OCI-LY7 (cell line): ENCODE results near the gene METTL27. TPM values are rescaled to one million over a fixed set of nuclear protein-coding genes. Genes with fewer than 3 reads are reported as not detected.

Experiments used
- BruUV-seq: library from RNA; stranded (reverse); fragments of 400-500 nt; replicated peaks from 2 replicates; lab custom pipeline; 2021; lab: Mats Ljungman, UMichigan
- CTCF ChIA-PET: fragments of 300-600 bp; sonication (Branson Sonifier 250); formaldehyde crosslinking; loops from one replicate; lab custom pipeline; 2022; ENCODE audit warnings: antibody characterized with exemption; ENCODE audit not compliant: unreplicated experiment; lab: Charles Lee
- POLR2A ChIA-PET: fragments of 300-600 bp; sonication (Branson Sonifier 250); formaldehyde crosslinking; loops from one replicate; lab custom pipeline; 2022; ENCODE audit warnings: antibody characterized with exemption; lab: Charles Lee
- DNase-seq: peaks from one replicate; pipeline ENCODE4 v3.0.0-alpha.2; 2015; ENCODE audit warnings: low spot score
- H2AFZ ChIP-seq: fragments of 200-600 bp; sonication (generic), shearing (Covaris generic); 2 replicates; pipeline ENCODE4 v1.6.1; 2014; ENCODE audit warnings: mild to moderate bottlenecking, antibody characterized with exemption, low read length, moderate library complexity
- H3K27ac ChIP-seq: fragments of 200-600 bp; sonication (generic); 2 replicates; pipeline ENCODE4 v1.5.1; 2014; ENCODE audit warnings: mixed run types, low read depth, mild to moderate bottlenecking, moderate library complexity, low read length, inconsistent platforms; ENCODE audit not compliant: poor library complexity, severe bottlenecking
- H3K36me3 ChIP-seq: fragments of 200-600 bp; sonication (generic); 2 replicates; pipeline ENCODE4 v1.6.1; 2014; ENCODE audit warnings: mild to moderate bottlenecking, antibody characterized with exemption, low read length, moderate library complexity, mixed read lengths; ENCODE audit not compliant: insufficient read depth
- H3K4me1 ChIP-seq: fragments of 200-600 bp; sonication (generic); 2 replicates; pipeline ENCODE4 v1.5.1; 2014; ENCODE audit warnings: mild to moderate bottlenecking, low read length; ENCODE audit not compliant: insufficient read depth, poor library complexity, severe bottlenecking
- H3K4me2 ChIP-seq: fragments of 200-600 bp; sonication (generic); 2 replicates; pipeline ENCODE4 v1.6.1; 2014; ENCODE audit warnings: mild to moderate bottlenecking, low read length
- H3K4me3 ChIP-seq: fragments of 200-600 bp; sonication (generic); 2 replicates; pipeline ENCODE4 v1.5.1; 2014; ENCODE audit warnings: mild to moderate bottlenecking, low read depth, low read length; ENCODE audit not compliant: poor library complexity, severe bottlenecking
- H3K79me2 ChIP-seq: fragments of 200-600 bp; sonication (generic); 2 replicates; pipeline ENCODE4 v1.6.1; 2016; ENCODE audit warnings: low read depth, mild to moderate bottlenecking, low read length, moderate library complexity, mixed read lengths; ENCODE audit not compliant: insufficient read depth
- H3K9me2 ChIP-seq: fragments of 200-600 bp; sonication (generic); 2 replicates; pipeline ENCODE4 v1.6.1; 2016; ENCODE audit warnings: mild to moderate bottlenecking, low read length, mixed read lengths; ENCODE audit not compliant: insufficient read depth
- H3K9me3 ChIP-seq: fragments of 200-600 bp; sonication (generic); 2 replicates; pipeline ENCODE4 v1.6.1; 2014; ENCODE audit warnings: mild to moderate bottlenecking, mixed run types, low read length, mixed read lengths
- H4K20me1 ChIP-seq: fragments of 200-600 bp; sonication (generic); 2 replicates; pipeline ENCODE4 v1.6.1; 2014; ENCODE audit warnings: mild to moderate bottlenecking, antibody characterized with exemption, low read length, moderate library complexity, mixed read lengths; ENCODE audit not compliant: insufficient read depth
- EZH2phosphoT487 ChIP-seq: fragments of 200-600 bp; sonication (generic); IDR thresholded peaks from 2 replicates; pipeline ENCODE4 v1.6.1; 2018; ENCODE audit warnings: low read depth, borderline replicate concordance, mild to moderate bottlenecking, mixed run types, antibody characterized with exemption, low read length, moderate library complexity, mixed read lengths
- intact Hi-C: fragments of 100-400 bp; cut with micrococcal nuclease; formaldehyde crosslinking; loops from one replicate; pipeline ENCODE4 v1.10.0; 2022; ENCODE audit not compliant: unreplicated experiment
- total RNA-seq, 2 experiments: library from RNA; depleted of rRNA in 1 of 2; stranded (reverse); fragments of >200 nt in 1 of 2; shearing (Covaris generic) in 1 of 2; gene quantifications; 2 replicates each; pipeline ENCODE4 v1.2.3, GENCODE V29; 2014 to 2022
- TF ChIP-seq, protein P1 (sequence below): fragments of 200-600 bp; sonication (generic); conservative IDR thresholded peaks from 2 replicates; pipeline ENCODE4 v1.5.1; 2014; ENCODE audit warnings: mild to moderate bottlenecking, antibody characterized with exemption, low read length, moderate library complexity, mixed read lengths

METTL27 gene
- total RNA-seq, 2 experiments from 2014 or later = 0.92 to 2.1 TPM

DNA sequence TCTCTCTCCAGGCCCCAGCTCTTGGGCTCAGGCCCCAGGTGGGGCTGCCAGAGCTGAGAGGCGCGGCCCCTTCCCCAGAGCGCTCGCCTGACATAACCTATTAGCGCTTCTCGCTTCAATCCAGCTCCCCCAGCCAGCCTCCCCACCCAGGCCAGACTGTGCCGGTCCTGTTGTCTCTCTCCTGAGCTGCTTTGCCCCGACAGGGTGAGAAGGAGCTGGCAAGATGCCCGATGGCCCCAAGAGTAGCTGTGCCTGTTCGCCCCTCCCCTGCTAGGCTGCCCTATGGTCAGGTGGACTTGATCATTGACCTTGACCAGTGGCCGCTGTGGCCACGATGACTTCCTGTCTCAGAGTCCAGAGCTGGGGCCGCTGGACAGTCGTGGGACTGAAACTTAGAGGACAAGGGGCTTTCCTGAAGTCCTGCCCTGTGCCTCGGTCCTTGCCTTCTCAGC, 27.8 kb upstream of the METTL27 start:
- Histone ChIP-seq H3K36me3 (no peaks in the 10 kb centered on the region), H3K27ac (no peak overlapping the region), H2AFZ (no peak overlapping the region), H3K79me2 (no peaks in the 10 kb centered on the region), H3K4me2 (no peak overlapping the region), H3K9me3 (no peaks in the 10 kb centered on the region), H4K20me1 (no peaks in the 10 kb centered on the region), H3K4me3 (no peak overlapping the region), H3K4me1 (no peaks in the 10 kb centered on the region), H3K9me2 (no peaks in the 10 kb centered on the region)
- intact Hi-C loops = no loop called here
- DNase-seq = no peak
- no TSS peak for BruUV-seq
- ChIA-PET CTCF (no interaction called here), POLR2A (no interaction called here)
- TF ChIP-seq EZH2phosphoT487 = no peak
- TF ChIP-seq, protein P1, sequence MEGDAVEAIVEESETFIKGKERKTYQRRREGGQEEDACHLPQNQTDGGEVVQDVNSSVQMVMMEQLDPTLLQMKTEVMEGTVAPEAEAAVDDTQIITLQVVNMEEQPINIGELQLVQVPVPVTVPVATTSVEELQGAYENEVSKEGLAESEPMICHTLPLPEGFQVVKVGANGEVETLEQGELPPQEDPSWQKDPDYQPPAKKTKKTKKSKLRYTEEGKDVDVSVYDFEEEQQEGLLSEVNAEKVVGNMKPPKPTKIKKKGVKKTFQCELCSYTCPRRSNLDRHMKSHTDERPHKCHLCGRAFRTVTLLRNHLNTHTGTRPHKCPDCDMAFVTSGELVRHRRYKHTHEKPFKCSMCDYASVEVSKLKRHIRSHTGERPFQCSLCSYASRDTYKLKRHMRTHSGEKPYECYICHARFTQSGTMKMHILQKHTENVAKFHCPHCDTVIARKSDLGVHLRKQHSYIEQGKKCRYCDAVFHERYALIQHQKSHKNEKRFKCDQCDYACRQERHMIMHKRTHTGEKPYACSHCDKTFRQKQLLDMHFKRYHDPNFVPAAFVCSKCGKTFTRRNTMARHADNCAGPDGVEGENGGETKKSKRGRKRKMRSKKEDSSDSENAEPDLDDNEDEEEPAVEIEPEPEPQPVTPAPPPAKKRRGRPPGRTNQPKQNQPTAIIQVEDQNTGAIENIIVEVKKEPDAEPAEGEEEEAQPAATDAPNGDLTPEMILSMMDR = no peak

DNA sequence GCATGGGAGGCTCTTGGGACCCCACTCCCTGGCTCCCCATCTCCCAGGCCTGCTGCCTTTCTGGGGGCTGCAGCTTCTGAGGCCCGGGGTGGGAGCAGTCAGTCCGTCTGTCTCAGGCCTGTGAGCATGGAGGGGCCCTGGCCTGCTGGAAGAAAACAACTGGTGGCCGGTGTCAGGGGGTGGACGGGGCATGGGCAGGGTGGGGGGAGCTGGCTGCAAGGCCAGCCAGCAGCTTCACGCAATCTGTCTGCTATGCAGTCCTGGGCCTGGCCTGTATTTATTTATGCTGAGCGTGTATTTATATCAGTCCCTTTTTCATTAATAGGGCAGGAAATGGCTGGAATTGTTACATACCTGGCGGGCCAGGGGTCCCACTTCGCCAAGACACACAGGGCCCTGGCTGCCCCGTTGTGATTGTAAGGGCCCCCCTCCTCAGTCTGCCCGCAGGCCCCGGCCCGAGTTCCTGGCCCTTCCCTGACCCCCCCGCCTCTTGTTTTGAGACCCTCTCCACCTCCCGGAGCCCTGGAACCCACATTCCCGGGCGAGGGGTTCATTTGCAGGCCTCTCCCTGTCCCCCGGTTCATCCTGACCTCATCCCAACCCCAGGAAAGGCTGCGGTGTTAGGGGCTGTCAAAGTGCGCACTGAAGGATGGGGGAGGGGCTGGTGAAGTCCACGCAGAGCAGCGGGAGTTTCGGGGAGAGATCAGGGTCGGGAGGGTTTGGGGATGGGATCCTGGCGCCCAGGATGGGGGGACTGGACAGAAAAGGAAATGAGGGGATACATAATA, 26.9 kb upstream of the METTL27 start:
- no peak for DNase-seq
- no peaks in the 10 kb centered on the region for H3K9me3 ChIP-seq
- BruUV-seq = no TSS peak
- H3K4me2 ChIP-seq = no peak overlapping the region
- no peaks in the 10 kb centered on the region for H3K9me2 ChIP-seq
- H3K4me3 ChIP-seq = no peak overlapping the region
- no peak overlapping the region for H3K27ac ChIP-seq
- POLR2A ChIA-PET = no interaction called here
- H3K36me3 ChIP-seq = no peaks in the 10 kb centered on the region
- TF ChIP-seq EZH2phosphoT487 = no peak
- TF ChIP-seq, protein P1 = no peak
- intact Hi-C loops = no loop called here
- no peak overlapping the region for H2AFZ ChIP-seq
- no peaks in the 10 kb centered on the region for H4K20me1 ChIP-seq
- no peaks in the 10 kb centered on the region for H3K4me1 ChIP-seq
- no peaks in the 10 kb centered on the region for H3K79me2 ChIP-seq
- CTCF ChIA-PET = no interaction called here

DNA sequence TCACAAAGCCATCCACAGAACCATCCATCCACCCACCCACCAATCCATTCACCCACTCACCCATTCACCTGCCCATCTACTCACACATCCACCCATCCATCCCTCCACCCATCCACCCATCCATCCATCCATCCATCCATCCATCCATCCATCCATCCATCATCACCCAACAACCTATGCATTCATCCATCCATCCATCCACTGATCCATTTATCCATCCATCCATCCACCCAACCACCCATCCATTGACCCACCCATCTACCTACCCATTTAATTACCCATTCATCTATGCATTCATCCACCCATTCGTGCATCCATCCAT, 24.1 kb upstream of the METTL27 start:
- H3K9me2 ChIP-seq = no peaks in the 10 kb centered on the region
- H3K9me3 ChIP-seq = no peaks in the 10 kb centered on the region
- no peak for DNase-seq
- H3K36me3 ChIP-seq = no peaks in the 10 kb centered on the region
- no peak overlapping the region for H3K4me3 ChIP-seq
- POLR2A ChIA-PET = no interaction called here
- H3K79me2 ChIP-seq = no peaks in the 10 kb centered on the region
- no peak overlapping the region for H3K27ac ChIP-seq
- no TSS peak for BruUV-seq
- TF ChIP-seq, protein P1 = peak; percentile 21; the same call in 1 of the 2 replicates
- TF ChIP-seq EZH2phosphoT487 = no peak
- no peak overlapping the region for H2AFZ ChIP-seq
- no peak overlapping the region for H3K4me2 ChIP-seq
- H3K4me1 ChIP-seq = no peaks in the 10 kb centered on the region
- CTCF ChIA-PET = no interaction called here
- intact Hi-C loops = loop anchor here (1.0 kb wide), 1 partner anchor 161 kb away; no protein-coding TSS in a partner anchor
- no peaks in the 10 kb centered on the region for H4K20me1 ChIP-seq
